Stomach (tissue), 4 donors: ENCODE data around the gene SEMA5A.

Experiments used
- EP300 ChIP-seq: sonication (generic); formaldehyde crosslinking; IDR thresholded peaks from one replicate; pipeline ENCODE4 v1.6.1; 2017; ENCODE audit warnings: antibody characterized with exemption
- POLR2A ChIP-seq, 4 donors: fragments of 450-650 bp; IDR thresholded peaks; one replicate each; pipeline ENCODE4 v1.6.1; 2016; ENCODE audit warnings: antibody characterized with exemption in 4 of 4, control low read depth in 2 of 4, mild to moderate bottlenecking in 1 of 4, moderate library complexity in 1 of 4
- POLR2AphosphoS5 ChIP-seq, 3 donors: sonication (generic); formaldehyde crosslinking; IDR thresholded peaks; one replicate each; pipeline ENCODE4 v1.6.1; 2016; ENCODE audit warnings: antibody characterized with exemption in 3 of 3
- TF ChIP-seq, protein P1 (sequence below), 7 experiments: fragments of 450-650 bp in 4 of 7; fragments of 200-600 bp in 3 of 7; sonication (generic) in 3 of 7; IDR thresholded peaks; one replicate each; pipeline ENCODE4 v1.5.1; 2016 to 2019; ENCODE audit warnings: antibody characterized with exemption in 7 of 7, control low read depth in 2 of 7, mild to moderate bottlenecking in 1 of 7

DNA sequence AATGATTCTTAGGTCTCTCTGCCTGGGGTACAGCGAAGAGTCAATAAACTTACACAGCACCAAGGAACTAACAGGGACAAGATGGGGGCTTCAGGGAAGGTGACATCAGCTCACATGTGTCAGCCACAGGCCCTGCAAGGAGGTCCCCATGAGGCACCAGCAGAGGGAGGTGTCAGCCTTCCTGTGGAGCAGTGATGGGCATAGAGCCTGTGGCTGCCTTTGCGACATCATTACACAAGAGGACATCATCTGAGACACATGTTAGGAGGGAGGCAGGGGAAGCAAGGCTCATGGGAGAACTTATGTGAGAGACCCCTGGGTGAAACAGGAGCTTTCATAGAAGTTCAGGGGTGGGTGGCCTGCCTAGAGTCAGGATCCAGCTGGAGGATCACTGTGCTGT lies 389.6 kb downstream of the SEMA5A start:
- TF ChIP-seq, protein P1, sequence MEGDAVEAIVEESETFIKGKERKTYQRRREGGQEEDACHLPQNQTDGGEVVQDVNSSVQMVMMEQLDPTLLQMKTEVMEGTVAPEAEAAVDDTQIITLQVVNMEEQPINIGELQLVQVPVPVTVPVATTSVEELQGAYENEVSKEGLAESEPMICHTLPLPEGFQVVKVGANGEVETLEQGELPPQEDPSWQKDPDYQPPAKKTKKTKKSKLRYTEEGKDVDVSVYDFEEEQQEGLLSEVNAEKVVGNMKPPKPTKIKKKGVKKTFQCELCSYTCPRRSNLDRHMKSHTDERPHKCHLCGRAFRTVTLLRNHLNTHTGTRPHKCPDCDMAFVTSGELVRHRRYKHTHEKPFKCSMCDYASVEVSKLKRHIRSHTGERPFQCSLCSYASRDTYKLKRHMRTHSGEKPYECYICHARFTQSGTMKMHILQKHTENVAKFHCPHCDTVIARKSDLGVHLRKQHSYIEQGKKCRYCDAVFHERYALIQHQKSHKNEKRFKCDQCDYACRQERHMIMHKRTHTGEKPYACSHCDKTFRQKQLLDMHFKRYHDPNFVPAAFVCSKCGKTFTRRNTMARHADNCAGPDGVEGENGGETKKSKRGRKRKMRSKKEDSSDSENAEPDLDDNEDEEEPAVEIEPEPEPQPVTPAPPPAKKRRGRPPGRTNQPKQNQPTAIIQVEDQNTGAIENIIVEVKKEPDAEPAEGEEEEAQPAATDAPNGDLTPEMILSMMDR (IDR thresholded peaks at IDR 0.05), result no peak
- TF ChIP-seq POLR2AphosphoS5 (IDR thresholded peaks at IDR 0.05), result no peak
- TF ChIP-seq POLR2A (IDR thresholded peaks at IDR 0.05), result no peak
- TF ChIP-seq EP300, result no peak
